ENCODE data around the gene MED4.
"Not testable (repeated sequence)": the region's sequence is repeated elsewhere in the genome, so short reads cannot be mapped to it uniquely, and the experiment has no call there.

DNA sequence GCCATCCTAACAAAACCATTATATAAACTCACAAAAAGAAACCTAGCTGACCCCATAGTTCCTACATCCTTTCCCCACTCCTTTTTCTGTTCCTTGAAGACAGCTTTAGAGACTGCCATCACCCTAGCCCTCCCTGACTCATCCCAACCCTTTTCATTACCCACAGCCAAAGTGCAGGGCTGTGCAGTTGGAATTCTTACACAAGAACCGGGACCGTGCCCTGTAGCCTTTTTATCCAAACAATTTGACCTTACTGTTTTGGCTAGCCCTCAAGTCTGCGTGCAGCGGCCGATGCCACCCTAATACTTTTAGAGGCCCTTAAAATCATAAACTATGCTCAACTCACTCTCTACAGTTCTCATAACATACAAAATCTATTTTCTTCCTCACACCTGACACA, 35.0 kb downstream of the MED4 start:
- TF ChIP-seq, protein P1, sequence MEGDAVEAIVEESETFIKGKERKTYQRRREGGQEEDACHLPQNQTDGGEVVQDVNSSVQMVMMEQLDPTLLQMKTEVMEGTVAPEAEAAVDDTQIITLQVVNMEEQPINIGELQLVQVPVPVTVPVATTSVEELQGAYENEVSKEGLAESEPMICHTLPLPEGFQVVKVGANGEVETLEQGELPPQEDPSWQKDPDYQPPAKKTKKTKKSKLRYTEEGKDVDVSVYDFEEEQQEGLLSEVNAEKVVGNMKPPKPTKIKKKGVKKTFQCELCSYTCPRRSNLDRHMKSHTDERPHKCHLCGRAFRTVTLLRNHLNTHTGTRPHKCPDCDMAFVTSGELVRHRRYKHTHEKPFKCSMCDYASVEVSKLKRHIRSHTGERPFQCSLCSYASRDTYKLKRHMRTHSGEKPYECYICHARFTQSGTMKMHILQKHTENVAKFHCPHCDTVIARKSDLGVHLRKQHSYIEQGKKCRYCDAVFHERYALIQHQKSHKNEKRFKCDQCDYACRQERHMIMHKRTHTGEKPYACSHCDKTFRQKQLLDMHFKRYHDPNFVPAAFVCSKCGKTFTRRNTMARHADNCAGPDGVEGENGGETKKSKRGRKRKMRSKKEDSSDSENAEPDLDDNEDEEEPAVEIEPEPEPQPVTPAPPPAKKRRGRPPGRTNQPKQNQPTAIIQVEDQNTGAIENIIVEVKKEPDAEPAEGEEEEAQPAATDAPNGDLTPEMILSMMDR (IDR thresholded peaks at IDR 0.05) = not testable (repeated sequence)
- not testable (repeated sequence) for TF ChIP-seq POLR2A (IDR thresholded peaks at IDR 0.05)

Data from testis (tissue), 2 donors.